H1 (cell line): ENCODE data around the gene RASD1. TPM values are rescaled to one million over a fixed set of nuclear protein-coding genes. Genes with fewer than 3 reads are reported as not detected.

Experiments used
- CHD7 ChIP-seq: fragments of 300-600 bp; sonication (generic); IDR thresholded peaks from 2 replicates; pipeline ENCODE4 v1.7.1; 2012; ENCODE audit warnings: low read length, moderate library complexity, mild to moderate bottlenecking, inconsistent platforms; ENCODE audit not compliant: insufficient replicate concordance
- EGR1 ChIP-seq: IDR thresholded peaks from 2 replicates; pipeline ENCODE4 v1.6.1; 2011; ENCODE audit warnings: low read depth, low read length, borderline replicate concordance
- HDAC6 ChIP-seq: IDR thresholded peaks from one replicate; pipeline ENCODE4 v1.7.1; 2012; ENCODE audit warnings: low read depth, mild to moderate bottlenecking, inconsistent platforms, low read length, moderate library complexity
- POU5F1 ChIP-seq: IDR thresholded peaks from 2 replicates; pipeline ENCODE4 v1.6.1; 2011; ENCODE audit warnings: low read depth, mild to moderate bottlenecking, low read length, moderate library complexity
- RBBP5 ChIP-seq: IDR thresholded peaks from 2 replicates; pipeline ENCODE4 v1.7.1; 2012; ENCODE audit warnings: low read depth, mild to moderate bottlenecking, inconsistent platforms, low read length, moderate library complexity, borderline replicate concordance
- RNF2 ChIP-seq: fragments of 200-900, 300-1000 bp; sonication (generic); IDR thresholded peaks from 2 replicates; pipeline ENCODE4 v1.7.1; 2016; ENCODE audit warnings: borderline replicate concordance, low read depth, mild to moderate bottlenecking, antibody characterized with exemption, low read length; ENCODE audit not compliant: poor library complexity, severe bottlenecking; ENCODE audit errors: missing control alignments
- SAP30 ChIP-seq: fragments of 300-600 bp; sonication (generic); IDR thresholded peaks from 2 replicates; pipeline ENCODE4 v1.7.1; 2012; ENCODE audit warnings: low read length, moderate library complexity, mild to moderate bottlenecking, inconsistent platforms; ENCODE audit not compliant: insufficient read depth, insufficient replicate concordance
- SP1 ChIP-seq: IDR thresholded peaks from 2 replicates; pipeline ENCODE4 v1.6.1; 2011; ENCODE audit warnings: low read depth, low read length
- SP2 ChIP-seq: IDR thresholded peaks from 2 replicates; pipeline ENCODE4 v1.6.1; 2012; ENCODE audit warnings: mild to moderate bottlenecking, low read length, inconsistent platforms
- SP4 ChIP-seq: IDR thresholded peaks from 2 replicates; pipeline ENCODE4 v1.6.1; 2012; ENCODE audit warnings: low read length, inconsistent platforms
- TCF12 ChIP-seq: IDR thresholded peaks from 2 replicates; pipeline ENCODE4 v1.6.1; 2011; ENCODE audit warnings: low read depth, mild to moderate bottlenecking, low read length
- polyA plus RNA-seq, 7 experiments: library from polyadenylated mRNA; depleted of rRNA in 3 of 7; stranded (reverse) in 5 of 7; unstranded in 2 of 7; fragments of >200 nt in 5 of 7; fragments of 200-250 nt in 2 of 7; gene quantifications; 1 replicate in 5 of 7; 2 replicates in 1 of 7; 4 replicates in 1 of 7; pipeline versions ENCODE4 v1.2.1 to v1.2.3, GENCODE V29; 2011 to 2013; ENCODE audit warnings: missing spikeins in 2 of 7, mixed read lengths in 2 of 7
- total RNA-seq: library from RNA; stranded (reverse); fragmentation: NEBNext Ultra II Directional; extraction: Animal tissue kit (Norgen Biotek cat#: 25700); gene quantifications from 2 replicates; pipeline ENCODE4 v1.2.1, GENCODE V29; 2021

Gene RASD1
- total and polyA plus RNA-seq, 2 of the 8 experiments (the other 6 are each of a cell fraction or from before 2014, with no cell fraction given), result 2.3 to 2.6 TPM

GRCh38 chr17:17476865-17477467, 19.2 kb downstream of the RASD1 start, which contains the start of gene MED9 (continued):
- TF ChIP-seq CHD7, result no peak
- TF ChIP-seq EGR1, result peak; percentile 92
- TF ChIP-seq POU5F1, result no peak
- no peak for TF ChIP-seq TCF12
- peak; percentile 60; the same call in 1 of the 2 replicates for TF ChIP-seq SP1
- TF ChIP-seq RNF2, result no peak
- TF ChIP-seq SAP30, result no peak
- 0 out of 2 replicates have a peak, but pooled peaks have one; percentile 65 for TF ChIP-seq RBBP5
- no peak for TF ChIP-seq HDAC6
- TF ChIP-seq SP2, result no peak
- TF ChIP-seq SP4, result 0 out of 2 replicates have a peak, but pooled peaks have one; percentile 49
